Measurements from ENCODE around the gene C1QTNF5. TPM values are rescaled to one million over a fixed set of nuclear protein-coding genes. Genes with fewer than 3 reads are reported as not detected.

The C1QTNF5 gene
- total RNA-seq, 1 experiment from 2014 or later = not detected

- no peaks in the 10 kb centered on the region for H4K20me1 ChIP-seq (ENCODE audit: insufficient read depth)
- DNase-seq (ENCODE audit: low read depth, low spot score) (no peak), ATAC-seq (no peak)
- ChIA-PET CTCF (interaction anchor here (1.6 to 3.9 kb wide), 5 partner anchors 10 to 192 kb away, joined by 4 to 68 read pairs (median 14); no protein-coding TSS in a partner anchor), POLR2A (interaction anchor here (0.6 kb wide), 1 partner anchor 8 kb away, joined by 3 read pairs; no protein-coding TSS in a partner anchor), RAD21 (ENCODE audit: low non-redundant PET in 1 of 2, low total read pairs in 2 of 2, uncharacterized antibody in 2 of 2, unreplicated experiment in 2 of 2) (no interaction called here)
- H3K79me2 ChIP-seq (ENCODE audit: insufficient read depth, low read length) = peaks cover 30% of the 10 kb centered on the region
- no peak overlapping the region for H3K9ac ChIP-seq (ENCODE audit: low read length)
- no peak overlapping the region for H3K4me2 ChIP-seq (ENCODE audit: low read length)
- no peak overlapping the region for H2AFZ ChIP-seq (ENCODE audit: low read depth, low read length, poor library complexity, severe bottlenecking)
- intact Hi-C loops (cut with micrococcal nuclease) = no loop called here
- no peaks in the 10 kb centered on the region for H3K9me3 ChIP-seq (ENCODE audit: control insufficient read depth in 1 of 2, insufficient read depth in 1 of 2, low read depth in 1 of 2, low read length in 2 of 2)
- no TSS peak for BruUV-seq (replicated peaks)
- no peaks in the 10 kb centered on the region for H3K27me3 ChIP-seq (ENCODE audit: insufficient read depth, low read length)
- H3K36me3 ChIP-seq (ENCODE audit: control insufficient read depth in 1 of 2, insufficient read depth in 2 of 2, low read length in 2 of 2) = peaks cover 0 to 12% of the 10 kb centered on the region in 2 experiments; a peak in 2 of 4 replicates
- H3K9me2 ChIP-seq (ENCODE audit: insufficient read depth) = no peaks in the 10 kb centered on the region
- H3K4me3 ChIP-seq (replicated peaks in 1 of 2; ENCODE audit: low read depth in 1 of 2, low read length in 2 of 2) = no peak overlapping the region
- H3K27ac ChIP-seq (ENCODE audit: low read depth, low read length) = no peak overlapping the region
- TF ChIP-seq ZBTB33 (IDR thresholded peaks at IDR 0.05; ENCODE audit: extremely low read depth, insufficient replicate concordance, low read length) = no peak
- TF ChIP-seq, protein P1, sequence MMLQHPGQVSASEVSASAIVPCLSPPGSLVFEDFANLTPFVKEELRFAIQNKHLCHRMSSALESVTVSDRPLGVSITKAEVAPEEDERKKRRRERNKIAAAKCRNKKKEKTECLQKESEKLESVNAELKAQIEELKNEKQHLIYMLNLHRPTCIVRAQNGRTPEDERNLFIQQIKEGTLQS (IDR thresholded peaks at IDR 0.05) = no peak
- TF ChIP-seq EZH2phosphoT487 (IDR thresholded peaks at IDR 0.05; ENCODE audit: borderline replicate concordance) = no peak
- TF ChIP-seq JUND (IDR thresholded peaks at IDR 0.05) = no peak
- TF ChIP-seq, protein P2, sequence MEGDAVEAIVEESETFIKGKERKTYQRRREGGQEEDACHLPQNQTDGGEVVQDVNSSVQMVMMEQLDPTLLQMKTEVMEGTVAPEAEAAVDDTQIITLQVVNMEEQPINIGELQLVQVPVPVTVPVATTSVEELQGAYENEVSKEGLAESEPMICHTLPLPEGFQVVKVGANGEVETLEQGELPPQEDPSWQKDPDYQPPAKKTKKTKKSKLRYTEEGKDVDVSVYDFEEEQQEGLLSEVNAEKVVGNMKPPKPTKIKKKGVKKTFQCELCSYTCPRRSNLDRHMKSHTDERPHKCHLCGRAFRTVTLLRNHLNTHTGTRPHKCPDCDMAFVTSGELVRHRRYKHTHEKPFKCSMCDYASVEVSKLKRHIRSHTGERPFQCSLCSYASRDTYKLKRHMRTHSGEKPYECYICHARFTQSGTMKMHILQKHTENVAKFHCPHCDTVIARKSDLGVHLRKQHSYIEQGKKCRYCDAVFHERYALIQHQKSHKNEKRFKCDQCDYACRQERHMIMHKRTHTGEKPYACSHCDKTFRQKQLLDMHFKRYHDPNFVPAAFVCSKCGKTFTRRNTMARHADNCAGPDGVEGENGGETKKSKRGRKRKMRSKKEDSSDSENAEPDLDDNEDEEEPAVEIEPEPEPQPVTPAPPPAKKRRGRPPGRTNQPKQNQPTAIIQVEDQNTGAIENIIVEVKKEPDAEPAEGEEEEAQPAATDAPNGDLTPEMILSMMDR (IDR thresholded peaks at IDR 0.05 in 2 of 3, conservative IDR thresholded peaks at IDR 0.05 in 1 of 3; ENCODE audit: borderline replicate concordance in 1 of 3, insufficient read depth in 1 of 3, low read depth in 2 of 3, low read length in 2 of 3) = no peak
- no peak for TF ChIP-seq SIN3A (IDR thresholded peaks at IDR 0.05; ENCODE audit: low read depth)
- no peak for TF ChIP-seq ELF1 (IDR thresholded peaks at IDR 0.05; ENCODE audit: borderline replicate concordance, low read depth)
- no peak for TF ChIP-seq SRF (IDR thresholded peaks at IDR 0.05; ENCODE audit: low read depth)
- TF ChIP-seq, protein P3, sequence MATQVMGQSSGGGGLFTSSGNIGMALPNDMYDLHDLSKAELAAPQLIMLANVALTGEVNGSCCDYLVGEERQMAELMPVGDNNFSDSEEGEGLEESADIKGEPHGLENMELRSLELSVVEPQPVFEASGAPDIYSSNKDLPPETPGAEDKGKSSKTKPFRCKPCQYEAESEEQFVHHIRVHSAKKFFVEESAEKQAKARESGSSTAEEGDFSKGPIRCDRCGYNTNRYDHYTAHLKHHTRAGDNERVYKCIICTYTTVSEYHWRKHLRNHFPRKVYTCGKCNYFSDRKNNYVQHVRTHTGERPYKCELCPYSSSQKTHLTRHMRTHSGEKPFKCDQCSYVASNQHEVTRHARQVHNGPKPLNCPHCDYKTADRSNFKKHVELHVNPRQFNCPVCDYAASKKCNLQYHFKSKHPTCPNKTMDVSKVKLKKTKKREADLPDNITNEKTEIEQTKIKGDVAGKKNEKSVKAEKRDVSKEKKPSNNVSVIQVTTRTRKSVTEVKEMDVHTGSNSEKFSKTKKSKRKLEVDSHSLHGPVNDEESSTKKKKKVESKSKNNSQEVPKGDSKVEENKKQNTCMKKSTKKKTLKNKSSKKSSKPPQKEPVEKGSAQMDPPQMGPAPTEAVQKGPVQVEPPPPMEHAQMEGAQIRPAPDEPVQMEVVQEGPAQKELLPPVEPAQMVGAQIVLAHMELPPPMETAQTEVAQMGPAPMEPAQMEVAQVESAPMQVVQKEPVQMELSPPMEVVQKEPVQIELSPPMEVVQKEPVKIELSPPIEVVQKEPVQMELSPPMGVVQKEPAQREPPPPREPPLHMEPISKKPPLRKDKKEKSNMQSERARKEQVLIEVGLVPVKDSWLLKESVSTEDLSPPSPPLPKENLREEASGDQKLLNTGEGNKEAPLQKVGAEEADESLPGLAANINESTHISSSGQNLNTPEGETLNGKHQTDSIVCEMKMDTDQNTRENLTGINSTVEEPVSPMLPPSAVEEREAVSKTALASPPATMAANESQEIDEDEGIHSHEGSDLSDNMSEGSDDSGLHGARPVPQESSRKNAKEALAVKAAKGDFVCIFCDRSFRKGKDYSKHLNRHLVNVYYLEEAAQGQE (IDR thresholded peaks at IDR 0.05; ENCODE audit: low read depth) = no peak
- TF ChIP-seq CEBPB (IDR thresholded peaks at IDR 0.05; ENCODE audit: low read depth) = no peak
- TF ChIP-seq EZH2 (IDR thresholded peaks at IDR 0.05) = no peak
- TF ChIP-seq EGR1 (IDR thresholded peaks at IDR 0.05; ENCODE audit: low read depth) = no peak
- TF ChIP-seq POLR2A (IDR thresholded peaks at IDR 0.05; ENCODE audit: borderline replicate concordance, extremely low read depth, insufficient read depth, insufficient read length) = no peak
- TF ChIP-seq RAD21 (IDR thresholded peaks at IDR 0.05; ENCODE audit: low read depth) = no peak
- no peak for TF ChIP-seq FOSL1 (IDR thresholded peaks at IDR 0.05; ENCODE audit: low read depth)
- TF ChIP-seq TCF7L2 (IDR thresholded peaks at IDR 0.05; ENCODE audit: borderline replicate concordance, extremely low read depth, insufficient read depth, insufficient read length) = no peak
- no peak for TF ChIP-seq ZNF274 (IDR thresholded peaks at IDR 0.05; ENCODE audit: low read depth, low read length)
- TF ChIP-seq ZFX (IDR thresholded peaks at IDR 0.05) = no peak
- no peak for TF ChIP-seq SP1 (IDR thresholded peaks at IDR 0.05; ENCODE audit: low read depth)
- peaks cover 9 to 51% of the 10 kb centered on the region in 2 experiments for H3K4me1 ChIP-seq (ENCODE audit: control insufficient read depth in 1 of 2, insufficient read depth in 2 of 2, low read length in 2 of 2)
Observed at GRCh38 chr11:119336744-119337469, 3.8 kb downstream of the C1QTNF5 start.
